Activated naive CD4-positive, alpha-beta T cell (primary cell): ENCODE results near the gene LIFR.
"Not testable (repeated sequence)": the region's sequence is repeated elsewhere in the genome, so short reads cannot be mapped to it uniquely, and the experiment has no call there.

Experiments used
- DNase-seq, 4 experiments: peaks; one replicate each; lab custom pipeline; 2025; lab: John Stamatoyannopoulos, UW

Gene LIFR

DNA sequence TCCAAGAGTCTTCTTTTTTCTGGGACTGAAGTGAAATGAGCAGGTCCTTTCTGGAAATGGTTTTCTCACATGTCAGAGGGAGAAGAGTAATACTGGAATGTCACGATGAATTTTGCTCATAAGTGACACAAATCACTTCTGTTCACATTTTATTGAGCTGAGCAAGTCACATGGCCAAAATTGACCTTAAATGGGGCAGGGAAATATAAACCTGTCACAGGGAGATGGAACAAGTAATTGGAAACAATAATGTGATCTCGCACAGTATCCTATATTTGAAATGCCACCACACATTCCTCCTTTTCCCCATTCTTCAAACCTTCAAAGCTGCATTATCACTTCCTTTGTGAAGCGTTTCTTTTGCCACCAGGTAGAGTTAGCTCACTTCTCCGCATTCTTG lies 25.2 kb upstream of the LIFR start:
- no peak for DNase-seq

DNA sequence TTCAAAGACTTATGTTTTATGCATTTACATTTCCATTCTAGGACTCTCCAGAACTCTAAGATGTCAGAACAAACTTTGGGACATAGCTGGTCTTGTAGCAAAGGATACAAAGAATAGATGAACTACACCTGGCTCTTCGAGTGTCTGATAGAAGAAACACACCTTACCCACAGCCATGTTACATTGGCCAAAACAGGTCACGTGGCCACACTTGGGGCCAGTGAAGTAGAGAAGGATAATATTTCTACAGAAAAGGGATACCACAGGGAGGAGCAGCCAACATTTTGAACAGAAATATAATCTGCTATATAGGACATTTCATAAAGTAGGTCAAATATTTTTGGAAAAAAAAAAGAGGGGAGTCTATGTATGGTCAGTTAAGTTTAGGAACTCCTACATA lies 22.7 kb upstream of the LIFR start:
- no peak for DNase-seq

DNA sequence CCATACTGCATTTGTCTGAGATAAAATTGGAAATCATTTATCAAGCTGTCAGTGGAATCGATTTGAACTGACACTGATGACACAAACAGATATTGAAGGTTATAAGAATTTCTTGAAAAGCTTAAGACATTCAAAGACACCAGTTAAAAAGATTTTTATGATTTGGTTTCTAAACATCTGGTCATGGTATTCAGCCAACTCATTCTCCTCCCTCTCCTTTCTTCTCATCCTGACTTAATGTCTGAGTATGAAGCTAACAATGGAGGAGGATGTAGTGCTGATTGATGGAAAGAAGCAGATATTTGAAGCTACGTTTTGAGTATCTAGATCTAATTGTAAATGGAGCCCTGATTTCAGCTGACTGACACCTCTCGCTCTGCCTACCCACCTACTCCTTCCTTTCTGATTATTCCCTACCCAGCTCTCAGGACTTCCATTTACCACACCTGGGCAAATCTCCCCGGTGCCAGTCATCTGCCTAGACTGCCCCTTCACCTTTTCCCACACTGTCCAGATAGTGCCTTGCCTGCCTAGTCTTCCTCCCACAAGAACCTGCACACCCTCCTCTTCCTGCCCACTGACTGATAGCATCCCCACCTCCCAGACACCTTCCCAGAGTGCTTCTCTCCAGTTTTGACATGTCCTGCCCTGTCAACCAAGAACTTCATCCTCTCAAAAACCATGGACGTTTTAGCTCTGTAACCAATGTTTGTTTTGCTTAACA lies 20.7 kb upstream of the LIFR start:
- DNase-seq = no peak

DNA sequence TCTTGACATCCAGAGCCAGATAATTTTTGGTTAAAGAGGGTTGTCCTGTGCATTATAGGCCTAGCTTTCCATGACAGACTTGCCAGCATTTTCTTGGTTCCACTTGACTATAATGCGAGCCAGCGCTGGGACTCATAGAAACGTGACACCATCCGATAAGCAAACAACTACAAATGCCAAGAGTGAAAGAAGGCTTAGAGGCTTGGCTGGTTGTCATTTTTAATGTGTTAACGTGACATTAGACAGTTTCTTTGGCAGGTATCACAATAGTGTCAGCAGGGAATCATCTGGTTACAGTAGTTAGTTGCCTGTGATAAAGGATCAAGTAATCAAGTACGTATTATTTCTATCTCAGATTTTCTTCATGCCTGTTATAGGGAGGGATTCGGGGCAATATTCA lies 20.0 kb upstream of the LIFR start:
- no peak for DNase-seq

DNA sequence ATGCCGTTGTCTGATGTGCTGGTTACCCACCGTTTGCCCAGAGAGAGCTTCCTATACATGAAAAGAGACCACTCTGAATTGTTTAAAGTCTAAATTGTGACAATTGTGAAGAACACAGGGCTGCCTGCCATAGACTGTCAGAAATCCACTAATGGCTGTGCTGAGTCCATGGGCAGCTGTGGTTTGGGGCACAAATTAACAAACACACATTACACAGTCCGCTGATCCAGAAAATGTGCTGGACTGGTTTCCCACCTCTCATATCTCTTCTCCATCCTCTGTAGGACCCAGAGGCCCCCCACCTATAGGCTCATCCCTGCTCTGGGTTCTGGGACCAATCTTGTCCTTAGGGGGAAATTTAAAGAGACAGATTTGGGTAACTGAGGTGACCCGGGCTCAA lies 19.0 kb upstream of the LIFR start:
- no peak for DNase-seq

DNA sequence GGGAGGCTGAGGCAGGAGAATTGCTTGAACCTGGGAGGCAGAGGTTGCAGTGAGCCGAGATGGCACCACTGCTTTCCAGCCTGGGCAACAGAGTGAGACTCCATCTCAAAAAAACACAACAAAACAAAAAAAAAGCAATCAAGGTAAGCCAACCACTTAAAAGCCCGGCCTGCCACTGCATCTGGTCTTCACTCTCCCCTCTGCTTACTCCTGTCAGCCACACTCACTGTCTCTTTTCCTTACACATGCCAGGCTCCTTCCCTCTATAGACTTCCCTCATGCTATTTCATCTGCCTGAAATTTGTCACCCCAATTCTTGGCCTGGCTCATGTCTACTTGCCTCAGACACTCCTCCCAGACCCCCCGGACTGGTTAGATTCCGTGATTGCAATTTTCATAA lies 17.6 kb upstream of the LIFR start:
- no peak for DNase-seq

DNA sequence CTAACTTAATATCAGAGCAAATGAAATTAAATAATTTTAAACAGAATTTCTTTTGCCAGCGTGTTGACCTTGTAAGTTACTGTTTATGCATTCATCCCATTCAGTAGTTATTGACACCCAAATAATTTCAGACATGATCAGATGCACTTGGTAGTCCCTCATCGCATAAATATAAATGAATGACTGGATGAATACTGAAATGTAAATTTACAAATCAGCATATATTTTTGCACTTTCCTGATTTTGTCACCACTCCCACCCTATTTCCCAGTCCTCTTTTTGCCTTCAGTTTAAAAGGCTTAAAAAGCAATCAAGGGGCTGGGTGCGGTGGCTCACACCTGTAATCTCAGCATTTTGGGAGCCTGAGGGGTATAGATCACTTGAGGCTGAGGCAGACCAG lies 17.1 kb upstream of the LIFR start:
- no peak for DNase-seq

DNA sequence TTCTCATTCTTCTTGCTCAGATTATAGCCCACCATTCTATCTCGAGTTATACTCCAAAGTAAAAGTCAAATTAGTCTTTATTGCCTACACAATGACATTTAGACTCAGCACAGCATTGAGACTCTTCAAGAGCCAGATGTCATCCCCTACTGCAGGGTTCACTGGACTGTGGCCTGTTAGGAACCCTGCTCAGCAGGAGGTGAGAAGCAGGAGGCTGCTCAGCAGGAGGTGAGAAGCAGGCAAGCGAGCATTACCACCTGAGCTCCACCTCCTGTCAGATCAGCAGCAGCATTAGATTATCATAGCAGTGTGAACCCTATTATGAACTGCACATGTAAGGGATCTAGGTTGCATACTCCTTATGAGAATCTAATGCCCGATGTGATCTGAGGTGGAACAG lies 12.7 kb upstream of the LIFR start:
- no peak for DNase-seq

DNA sequence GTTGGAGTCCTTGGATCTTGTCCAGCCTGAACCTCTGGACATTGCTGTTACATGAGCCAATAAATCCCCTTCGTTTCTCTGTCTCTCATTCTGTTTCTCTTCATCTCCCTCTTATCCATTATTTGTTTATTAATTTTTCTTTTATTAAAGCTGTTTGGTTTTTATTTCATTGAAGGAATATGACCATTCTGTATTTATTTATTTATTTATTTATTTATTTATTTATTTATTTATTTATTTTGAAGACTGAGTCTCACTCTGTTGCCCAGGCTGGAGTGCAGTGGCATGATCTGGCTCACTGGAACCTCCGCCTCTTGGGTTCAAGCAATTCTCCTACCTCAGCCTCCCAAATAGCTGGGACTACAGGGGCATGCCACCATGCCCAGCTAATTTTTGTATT lies 10.9 kb upstream of the LIFR start:
- DNase-seq = not testable (repeated sequence)

DNA sequence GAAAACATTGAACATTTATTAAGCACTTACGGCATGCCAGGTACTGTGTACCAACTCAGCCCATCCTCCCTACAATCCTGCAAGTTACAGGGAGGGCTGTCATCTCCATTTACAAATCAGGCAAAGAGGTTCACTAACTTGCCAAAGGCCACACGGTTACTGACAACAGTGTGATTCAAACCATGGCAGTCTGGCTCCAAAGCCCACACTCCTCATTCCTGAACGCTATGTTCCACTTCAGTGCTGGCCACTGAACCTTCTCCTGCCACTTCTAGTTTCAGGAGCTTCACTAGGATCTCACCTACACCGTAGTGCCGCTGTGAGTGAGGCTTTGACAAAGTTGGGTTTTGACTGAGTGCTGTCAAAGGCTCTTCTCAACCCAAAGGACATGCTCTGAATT lies 7.2 kb upstream of the LIFR start:
- no peak for DNase-seq

DNA sequence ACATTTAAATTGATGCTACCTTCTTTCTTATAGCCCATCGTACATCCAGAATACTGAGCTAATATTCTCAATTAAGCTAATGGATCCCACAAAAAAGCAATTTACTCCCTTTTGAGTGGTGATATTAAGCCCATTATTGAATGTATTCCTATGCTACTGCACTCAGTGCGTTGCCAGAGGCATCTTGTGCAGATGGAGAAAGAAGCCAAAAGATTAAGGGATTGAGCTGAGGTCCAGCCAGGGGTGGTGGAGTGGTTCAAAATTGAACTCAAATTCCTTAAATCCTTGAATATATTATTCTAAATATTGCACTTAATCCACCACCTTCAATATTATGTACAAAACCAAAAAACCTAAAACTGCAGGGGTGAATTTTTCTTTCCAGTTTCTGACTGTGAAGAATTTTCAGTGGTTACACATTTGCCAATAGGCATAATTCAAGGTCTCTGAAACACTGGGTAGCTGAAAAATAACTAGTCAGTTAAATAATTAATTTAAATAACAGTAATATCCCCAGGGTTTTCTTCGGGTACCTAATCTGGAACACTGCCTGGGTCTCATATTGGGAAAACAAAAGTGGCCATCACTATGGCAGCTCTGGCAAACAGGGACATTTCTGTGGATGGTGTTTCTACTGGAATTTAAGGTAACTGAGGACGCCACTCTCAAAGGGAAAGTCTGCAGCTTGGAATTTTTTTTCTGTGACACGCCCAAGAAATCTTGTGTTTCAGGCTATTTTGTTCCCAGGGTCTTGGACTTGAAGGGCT lies 6.2 kb upstream of the LIFR start:
- DNase-seq = no peak

DNA sequence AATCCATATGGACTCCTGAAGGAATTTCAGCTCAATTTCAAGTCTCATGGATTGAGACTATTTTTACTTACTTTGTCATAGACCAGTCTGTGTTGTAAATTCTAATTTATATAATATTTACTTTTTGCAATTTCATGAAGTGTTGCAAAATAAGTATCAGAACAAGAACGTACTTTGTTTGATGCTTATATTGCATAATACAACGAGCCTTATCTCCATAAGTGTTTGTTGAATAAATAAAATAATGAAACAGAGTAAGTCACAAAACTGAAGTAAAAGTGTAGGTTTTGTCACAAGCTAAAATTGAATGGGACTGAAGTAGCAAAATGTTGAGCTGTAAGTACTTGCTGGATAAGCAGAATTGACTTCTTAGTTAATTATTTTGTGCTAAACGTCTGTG lies 3.0 kb upstream of the LIFR start:
- no peak for DNase-seq

DNA sequence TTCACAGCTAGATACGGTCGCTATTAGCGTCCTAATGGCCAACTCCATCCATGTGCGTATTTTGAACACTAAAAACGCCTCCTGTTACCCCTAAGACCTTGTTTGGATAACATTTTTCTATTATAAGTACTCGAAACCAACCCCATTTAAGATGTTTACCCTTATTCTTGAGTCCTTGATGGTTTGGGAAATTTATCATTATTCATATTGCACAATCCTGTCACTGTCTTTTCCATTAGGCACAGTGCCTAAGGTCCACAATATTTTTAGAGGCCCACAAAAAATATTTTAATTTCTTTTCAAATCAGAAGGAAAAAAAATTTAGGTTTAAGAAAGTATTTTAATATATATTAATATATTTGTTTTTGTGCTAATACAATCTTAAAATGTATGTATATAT lies 1.3 kb upstream of the LIFR start:
- DNase-seq = no peak

DNA sequence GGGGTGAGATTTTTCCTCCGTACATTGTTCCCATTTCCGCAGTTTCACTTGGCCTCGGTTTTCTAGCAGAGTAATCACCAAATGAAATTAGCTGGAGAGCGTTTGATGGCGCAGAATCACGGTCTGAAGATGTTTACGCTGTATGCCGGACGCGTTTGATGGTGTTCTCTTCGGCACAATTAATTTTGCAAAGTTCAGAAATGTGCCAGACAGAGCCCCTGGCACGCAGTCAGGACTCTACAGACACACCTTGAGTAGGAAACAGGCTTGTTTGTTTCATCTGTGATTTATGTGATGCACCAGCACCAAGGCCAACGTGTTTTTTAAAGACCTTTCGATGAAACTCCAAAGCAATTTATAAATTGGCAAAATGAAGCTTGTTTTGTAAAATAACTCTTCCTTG lies 863 bp upstream of the LIFR start:
- DNase-seq = no peak

DNA sequence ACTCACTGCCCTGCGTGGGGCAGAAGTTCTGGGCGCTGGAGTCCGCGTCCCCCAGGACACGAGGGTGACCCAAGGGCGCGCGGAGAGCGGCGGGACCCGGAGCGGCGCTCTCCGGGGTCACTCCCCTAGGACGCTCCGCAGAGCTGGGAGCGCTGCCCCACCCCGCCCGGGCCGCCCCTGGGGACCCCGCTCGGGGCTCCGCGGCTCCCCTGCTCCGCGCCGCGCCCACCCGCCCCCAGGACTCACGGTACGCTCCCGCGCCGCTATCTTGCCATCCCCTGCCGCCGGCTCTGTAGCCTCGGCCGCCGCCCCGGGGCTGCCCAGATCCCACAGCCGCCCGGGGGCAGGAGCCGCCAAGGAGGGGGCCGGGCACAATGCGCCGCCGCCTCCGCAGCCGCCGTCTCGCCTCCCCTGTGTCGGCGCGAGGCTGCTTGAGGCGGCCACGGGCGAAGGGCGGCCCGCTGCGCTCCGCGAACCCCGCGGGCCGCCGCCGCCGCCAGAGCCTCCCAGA lies 303 bp downstream of the LIFR start:
- peak in 1 of 4 experiments; percentile 15 for DNase-seq

DNA sequence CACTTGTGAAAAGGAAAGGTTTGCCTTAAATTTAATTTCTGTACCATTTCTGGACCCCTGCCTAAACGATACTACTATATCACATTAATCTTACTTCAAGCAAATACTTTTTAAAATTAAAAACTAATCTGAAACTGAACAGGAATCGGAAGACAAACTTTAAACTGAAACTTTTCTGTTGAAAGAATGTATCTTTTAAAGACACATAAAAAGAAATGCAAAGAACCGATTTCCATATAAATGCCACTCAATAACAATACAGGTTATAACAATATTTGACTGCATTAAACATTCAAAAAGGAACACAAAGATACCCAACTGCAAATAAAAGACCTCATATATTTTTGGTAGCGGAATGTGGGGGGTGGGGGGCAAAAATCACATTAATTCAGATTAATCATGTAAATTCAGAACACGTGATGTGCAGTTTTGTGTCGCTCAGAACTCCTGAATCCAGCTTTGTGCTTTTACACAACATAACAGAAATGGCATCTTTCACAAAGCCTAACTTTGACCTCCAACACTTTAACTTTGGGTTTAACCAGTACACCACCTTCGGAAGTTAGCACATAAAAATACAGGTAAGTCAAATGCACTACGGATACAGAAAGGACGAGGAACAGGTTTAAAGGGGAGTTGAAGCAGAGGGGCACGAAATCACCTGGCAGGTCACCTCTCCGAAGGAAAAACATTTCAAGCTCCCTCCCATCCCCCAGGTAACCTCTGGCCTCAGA lies 925 bp downstream of the LIFR start:
- DNase-seq = no peak

DNA sequence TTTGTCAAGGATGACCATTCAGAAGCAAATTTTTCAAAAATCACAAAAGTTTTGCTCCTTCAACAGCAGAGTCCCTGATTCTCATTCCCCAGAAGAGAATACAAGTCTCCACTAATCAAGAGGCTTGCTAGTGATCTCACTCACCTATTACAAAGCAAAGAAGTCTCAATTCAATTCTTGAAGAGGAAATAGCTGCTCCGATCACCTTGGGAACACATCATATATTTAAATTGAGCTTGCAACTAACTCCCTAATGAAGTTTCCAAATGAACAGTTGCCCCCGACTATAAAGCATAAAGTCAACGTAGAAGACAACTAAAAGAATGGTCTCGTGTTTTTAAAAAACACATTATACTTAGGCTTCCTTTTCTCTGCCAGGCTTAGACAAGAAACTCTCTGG lies 1.6 kb downstream of the LIFR start:
- no peak for DNase-seq

DNA sequence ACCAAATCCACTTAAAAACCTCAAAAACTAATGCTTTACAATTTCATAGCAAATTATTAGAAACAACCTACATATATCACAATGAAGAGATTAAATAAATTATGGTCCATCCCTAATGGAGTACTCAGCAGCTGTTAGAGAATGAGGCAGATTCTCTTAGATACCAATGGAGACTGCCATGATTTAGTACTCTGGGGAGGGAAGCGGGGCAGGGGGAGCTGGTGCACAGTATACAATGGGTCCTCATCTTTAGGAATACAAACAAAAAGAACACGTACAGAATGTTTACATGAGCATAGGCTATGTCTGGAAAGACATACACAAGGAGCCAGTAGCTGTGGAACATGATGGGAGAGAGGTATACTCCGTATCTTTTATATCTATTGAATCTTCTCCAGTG lies 2.0 kb downstream of the LIFR start:
- no peak for DNase-seq

DNA sequence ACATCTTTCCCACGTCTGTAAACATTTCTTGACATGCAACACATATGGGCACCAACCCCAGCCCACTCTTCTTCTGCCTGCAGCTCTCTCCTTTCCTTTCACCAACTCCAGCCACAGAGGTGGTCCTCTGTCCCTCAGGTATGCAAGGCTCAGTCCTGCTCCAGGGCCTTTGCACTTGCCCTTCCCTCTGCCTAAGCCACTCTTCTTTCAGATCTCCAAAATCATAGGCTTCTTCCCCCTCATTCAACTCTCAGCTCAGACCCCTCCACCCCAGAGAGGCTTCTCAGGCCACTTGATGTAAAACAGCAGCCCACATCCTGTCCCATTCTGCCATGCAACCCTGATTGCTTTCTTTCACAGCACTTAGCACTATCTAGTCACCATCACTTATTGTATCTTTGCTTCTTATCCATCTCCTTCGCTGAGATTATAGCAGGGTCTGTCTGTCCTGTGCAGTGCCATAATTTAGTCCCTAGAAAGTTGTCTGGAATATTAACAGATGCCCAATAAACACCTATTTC lies 3.4 kb downstream of the LIFR start:
- DNase-seq = no peak

DNA sequence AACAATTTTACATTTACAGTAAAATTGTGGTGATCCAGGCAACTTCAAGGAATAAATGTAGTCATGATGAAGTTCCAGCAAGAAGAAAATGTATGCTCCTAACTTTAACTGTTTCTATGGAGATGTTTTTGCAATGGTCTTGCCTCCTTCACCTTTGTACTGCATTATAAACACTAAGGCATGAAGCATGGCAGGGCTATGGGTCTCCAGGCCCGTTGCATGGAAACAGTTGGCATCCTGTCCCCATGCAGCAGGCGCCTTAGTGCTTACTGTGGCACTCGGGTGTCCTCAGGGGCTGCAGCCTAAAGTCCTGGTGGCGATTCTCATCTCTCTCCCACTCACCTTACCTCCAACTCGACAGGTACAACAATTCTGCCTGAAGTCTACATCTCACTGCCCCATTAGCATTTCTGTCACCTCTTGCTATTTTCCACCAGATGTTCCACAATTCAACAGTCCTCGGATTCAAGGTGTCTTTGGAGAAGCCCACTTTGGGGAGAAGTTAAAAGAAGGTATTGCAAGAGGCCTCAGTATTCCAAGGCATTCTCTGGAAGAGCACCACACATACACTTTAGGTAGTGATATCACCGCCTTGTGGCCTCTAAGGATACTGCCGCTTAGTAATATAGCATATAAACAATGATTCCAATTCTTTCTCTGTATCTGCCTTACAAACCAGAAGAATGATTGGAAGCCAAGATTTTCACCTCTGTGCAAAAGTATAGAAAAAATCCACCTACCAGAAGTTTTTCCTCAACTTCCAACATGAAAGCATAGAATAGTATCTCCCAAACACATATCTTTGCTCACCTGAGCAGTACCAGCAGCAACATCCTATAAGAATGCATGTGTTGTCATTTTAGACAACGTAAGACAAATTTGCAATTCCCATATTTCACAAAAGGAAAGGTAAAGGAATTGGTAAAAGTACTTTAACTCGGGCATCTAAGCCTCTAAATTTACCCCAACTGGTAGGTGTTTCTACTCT lies 5.1 kb downstream of the LIFR start:
- no peak for DNase-seq

DNA sequence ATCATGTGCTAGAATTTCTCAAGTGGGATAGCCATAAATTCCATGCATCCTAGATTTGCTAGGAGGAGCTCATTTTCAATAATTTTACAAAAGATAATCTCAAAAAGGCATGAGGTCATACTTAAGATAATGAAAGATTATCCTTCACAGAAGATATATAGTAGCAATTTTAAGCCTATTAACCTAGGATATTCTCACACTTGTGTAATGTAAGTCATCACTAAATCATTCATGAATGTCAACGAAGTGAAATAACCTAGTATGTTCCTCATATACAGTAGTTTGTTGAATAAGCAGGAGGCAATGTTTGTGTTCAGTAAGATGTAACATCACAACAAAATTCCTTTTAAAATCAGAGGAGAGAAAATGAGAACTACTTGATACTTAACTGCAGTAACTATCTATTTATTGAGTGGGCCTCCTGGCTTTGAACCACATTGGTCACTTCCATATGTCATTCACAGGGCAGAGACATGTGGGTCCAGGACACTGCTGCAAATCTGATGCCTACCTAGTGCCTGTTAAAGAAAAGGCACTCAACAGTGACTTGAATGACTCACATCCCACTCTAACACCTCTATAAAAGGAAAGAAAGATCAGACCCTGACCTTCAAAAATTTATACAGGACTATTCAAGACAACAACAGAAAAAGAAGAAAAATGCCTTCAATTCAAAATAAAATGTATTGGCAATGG lies 8.2 kb downstream of the LIFR start:
- DNase-seq = no peak
